HEK293 (cell line): ENCODE measurements around the gene FRMD3.

ENCODE experiments used
- CTCF ChIA-PET: fragments of 350-600 bp; formaldehyde crosslinking; extraction: SDS; loops from one replicate; lab custom pipeline; 2021; ENCODE audit warnings: antibody characterized with exemption; lab: Yijun Ruan, JAX
- POLR2A ChIA-PET: fragments of 300-600 bp; formaldehyde crosslinking; extraction: SDS; loops from one replicate; lab custom pipeline; 2020; ENCODE audit warnings: antibody characterized with exemption, inconsistent platforms; lab: Yijun Ruan, JAX
- H3K27ac ChIP-seq: fragments of 200-500 bp; sonication (Bioruptor generic); 2 replicates; pipeline ENCODE4 v1.5.1; 2014; ENCODE audit warnings: low read depth, low read length, control low read depth, inconsistent platforms; ENCODE audit errors: extremely low read depth
- H3K36me3 ChIP-seq, 2 experiments: fragments of 200-500 bp in 1 of 2; sonication (Bioruptor generic) in 1 of 2; 1 replicate in 1 of 2; 2 replicates in 1 of 2; pipeline ENCODE4 v1.5.1; 2014 to 2017; ENCODE audit warnings: inconsistent platforms in 2 of 2, low read length in 2 of 2; ENCODE audit not compliant: control insufficient read depth in 2 of 2, insufficient read depth in 1 of 2
- H3K4me1 ChIP-seq: fragments of 200-500 bp; sonication (Bioruptor generic); 2 replicates; pipeline ENCODE4 v1.5.1; 2014; ENCODE audit warnings: mild to moderate bottlenecking, low read length, inconsistent platforms; ENCODE audit not compliant: control insufficient read depth, insufficient read depth
- H3K4me3 ChIP-seq: 2 replicates; pipeline ENCODE4 v1.5.1; 2011; ENCODE audit warnings: low read depth, mild to moderate bottlenecking, control low read depth, low read length, moderate library complexity
- H3K9me3 ChIP-seq: fragments of 200-500 bp; sonication (Bioruptor generic); 2 replicates; pipeline ENCODE4 v1.5.1; 2014; ENCODE audit warnings: low read depth, low read length, inconsistent platforms; ENCODE audit not compliant: control insufficient read depth, insufficient read depth
- KLF17 ChIP-seq: fragments of 450-650 bp; formaldehyde crosslinking; IDR thresholded peaks from 2 replicates; pipeline ENCODE4 v1.5.1; 2016; ENCODE audit warnings: missing biosample characterization, missing genetic modification characterization
- REST ChIP-seq: fragments of 450-650 bp; formaldehyde crosslinking; IDR thresholded peaks from 2 replicates; pipeline ENCODE4 v1.5.1; 2016; ENCODE audit warnings: missing biosample characterization, missing genetic modification characterization
- SCRT1 ChIP-seq: fragments of 450-650 bp; formaldehyde crosslinking; IDR thresholded peaks from 2 replicates; pipeline ENCODE4 v1.5.1; 2016; ENCODE audit warnings: missing biosample characterization, missing genetic modification characterization, borderline replicate concordance
- WT1 ChIP-seq: fragments of 450-650 bp; formaldehyde crosslinking; IDR thresholded peaks from 2 replicates; pipeline ENCODE4 v1.5.1; 2016; ENCODE audit warnings: missing biosample characterization, missing genetic modification characterization
- ZBTB10 ChIP-seq: fragments of 450-650 bp; formaldehyde crosslinking; IDR thresholded peaks from 2 replicates; pipeline ENCODE4 v1.5.1; 2016; ENCODE audit warnings: missing biosample characterization, missing genetic modification characterization
- ZNF138 ChIP-seq: fragments of 450-650 bp; formaldehyde crosslinking; IDR thresholded peaks from 2 replicates; pipeline ENCODE4 v1.5.1; 2016; ENCODE audit warnings: missing biosample characterization, missing genetic modification characterization, borderline replicate concordance
- ZNF146 ChIP-seq: fragments of 450-650 bp; formaldehyde crosslinking; IDR thresholded peaks from 2 replicates; pipeline ENCODE4 v1.5.1; 2016; ENCODE audit warnings: missing biosample characterization, missing genetic modification characterization
- ZNF16 ChIP-seq: fragments of 450-650 bp; formaldehyde crosslinking; IDR thresholded peaks from 2 replicates; pipeline ENCODE4 v1.5.1; 2016; ENCODE audit warnings: low read depth, missing biosample characterization, missing genetic modification characterization
- ZNF211 ChIP-seq: fragments of 450-650 bp; formaldehyde crosslinking; IDR thresholded peaks from 2 replicates; pipeline ENCODE4 v1.5.1; 2016; ENCODE audit warnings: low read depth, missing biosample characterization, missing genetic modification characterization
- ZNF26 ChIP-seq: fragments of 450-650 bp; formaldehyde crosslinking; IDR thresholded peaks from 2 replicates; pipeline ENCODE4 v1.5.1; 2016; ENCODE audit warnings: missing biosample characterization, missing genetic modification characterization
- ZNF302 ChIP-seq: fragments of 450-650 bp; formaldehyde crosslinking; IDR thresholded peaks from 2 replicates; pipeline ENCODE4 v1.5.1; 2016; ENCODE audit warnings: missing biosample characterization, missing genetic modification characterization, low read depth
- ZNF335 ChIP-seq: fragments of 450-650 bp; formaldehyde crosslinking; conservative IDR thresholded peaks from 2 replicates; pipeline ENCODE4 v1.5.1; 2016; ENCODE audit warnings: missing biosample characterization, missing genetic modification characterization
- ZNF366 ChIP-seq: fragments of 450-650 bp; formaldehyde crosslinking; conservative IDR thresholded peaks from 2 replicates; pipeline ENCODE4 v1.5.1; 2016; ENCODE audit warnings: missing biosample characterization, missing genetic modification characterization
- ZNF391 ChIP-seq: fragments of 450-650 bp; formaldehyde crosslinking; IDR thresholded peaks from 2 replicates; pipeline ENCODE4 v1.5.1; 2016; ENCODE audit warnings: low read depth, missing biosample characterization, missing genetic modification characterization, borderline replicate concordance
- ZNF529 ChIP-seq: fragments of 450-650 bp; formaldehyde crosslinking; IDR thresholded peaks from 2 replicates; pipeline ENCODE4 v1.5.1; 2017; ENCODE audit warnings: missing genetic modification characterization, missing biosample characterization; ENCODE audit not compliant: insufficient replicate concordance
- ZNF580 ChIP-seq: fragments of 450-650 bp; formaldehyde crosslinking; IDR thresholded peaks from 2 replicates; pipeline ENCODE4 v1.5.1; 2016; ENCODE audit warnings: missing biosample characterization, missing genetic modification characterization
- ZNF701 ChIP-seq: fragments of 450-650 bp; formaldehyde crosslinking; IDR thresholded peaks from 2 replicates; pipeline ENCODE4 v1.5.1; 2016; ENCODE audit warnings: missing biosample characterization, missing genetic modification characterization
- ZNF76 ChIP-seq: fragments of 450-650 bp; formaldehyde crosslinking; IDR thresholded peaks from 2 replicates; pipeline ENCODE4; 2016; ENCODE audit warnings: low read depth, missing biosample characterization, missing genetic modification characterization, borderline replicate concordance
- ZNF776 ChIP-seq: fragments of 450-650 bp; formaldehyde crosslinking; IDR thresholded peaks from 2 replicates; pipeline ENCODE4 v1.5.0; 2017; ENCODE audit warnings: missing biosample characterization, missing genetic modification characterization, borderline replicate concordance
- ZNF777 ChIP-seq: fragments of 450-650 bp; formaldehyde crosslinking; IDR thresholded peaks from 2 replicates; pipeline ENCODE4 v1.5.1; 2017; ENCODE audit warnings: missing biosample characterization, missing genetic modification characterization, borderline replicate concordance
- ZXDB ChIP-seq: fragments of 450-650 bp; formaldehyde crosslinking; IDR thresholded peaks from 2 replicates; pipeline ENCODE4 v1.5.1; 2016; ENCODE audit warnings: missing biosample characterization, missing genetic modification characterization
- TF ChIP-seq, protein P1 (sequence below): fragments of 450-650 bp; formaldehyde crosslinking; optimal IDR thresholded peaks from 2 replicates; pipeline ENCODE3; 2016; ENCODE audit warnings: missing biosample characterization, mild to moderate bottlenecking, missing genetic modification characterization

The FRMD3 gene

DNA sequence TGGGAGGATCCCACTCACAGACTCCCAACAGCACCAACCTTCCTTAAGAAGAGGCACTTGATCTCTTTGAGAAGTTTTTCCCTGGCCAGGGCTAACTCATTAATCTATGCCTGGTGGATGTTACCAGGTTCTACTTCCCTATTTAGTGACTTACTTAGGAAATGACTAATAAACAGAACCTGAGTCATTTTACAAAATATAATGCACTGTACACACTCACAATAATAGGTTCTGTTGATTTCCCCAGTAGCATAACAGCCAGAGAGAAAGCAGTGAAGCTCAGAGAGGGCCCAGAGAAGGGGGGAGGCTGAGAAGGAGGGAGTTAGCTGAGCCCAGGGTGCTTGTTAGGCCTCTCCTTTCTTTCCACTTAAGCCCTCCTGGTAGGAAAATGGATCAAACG is 27.1 kb downstream of the FRMD3 start:
- CTCF ChIA-PET: interaction anchor here (0.6 kb wide), 1 partner anchor 784 kb away, joined by 3 read pairs; no protein-coding TSS in a partner anchor
- H3K4me1 ChIP-seq: no peaks in the 10 kb centered on the region
- no peaks in the 10 kb centered on the region for H3K9me3 ChIP-seq
- no peak for TF ChIP-seq ZNF391 (tag by site-specific recombination)
- TF ChIP-seq ZNF26 (tag by site-specific recombination): no peak
- no peak for TF ChIP-seq ZNF776
- POLR2A ChIA-PET: no interaction called here
- H3K4me3 ChIP-seq: no peak overlapping the region
- H3K36me3 ChIP-seq: no peaks in the 10 kb centered on the region
- H3K27ac ChIP-seq: no peak overlapping the region

GRCh38 chr9:83509402-83509801 is 28.8 kb downstream of the FRMD3 start:
- H3K4me1 ChIP-seq: no peaks in the 10 kb centered on the region
- H3K4me3 ChIP-seq: no peak overlapping the region
- ChIA-PET CTCF (interaction anchor here (0.6 kb wide), 1 partner anchor 100 kb away, joined by 3 read pairs; no protein-coding TSS in a partner anchor), POLR2A (no interaction called here)
- H3K9me3 ChIP-seq: no peaks in the 10 kb centered on the region
- TF ChIP-seq ZNF16 (no peak), ZNF335 (tag by site-specific recombination) (no peak), ZNF366 (tag by site-specific recombination) (no peak), ZNF211 (tag by site-specific recombination) (no peak), SCRT1 (tag by site-specific recombination) (no peak), ZNF777 (no peak), ZNF138 (no peak), ZNF701 (tag by site-specific recombination) (no peak)
- TF ChIP-seq, protein P1, sequence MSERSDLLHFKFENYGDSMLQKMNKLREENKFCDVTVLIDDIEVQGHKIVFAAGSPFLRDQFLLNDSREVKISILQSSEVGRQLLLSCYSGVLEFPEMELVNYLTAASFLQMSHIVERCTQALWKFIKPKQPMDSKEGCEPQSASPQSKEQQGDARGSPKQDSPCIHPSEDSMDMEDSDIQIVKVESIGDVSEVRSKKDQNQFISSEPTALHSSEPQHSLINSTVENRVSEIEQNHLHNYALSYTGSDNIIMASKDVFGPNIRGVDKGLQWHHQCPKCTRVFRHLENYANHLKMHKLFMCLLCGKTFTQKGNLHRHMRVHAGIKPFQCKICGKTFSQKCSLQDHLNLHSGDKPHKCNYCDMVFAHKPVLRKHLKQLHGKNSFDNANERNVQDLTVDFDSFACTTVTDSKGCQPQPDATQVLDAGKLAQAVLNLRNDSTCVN (tag by site-specific recombination): no peak
- no peaks in the 10 kb centered on the region for H3K36me3 ChIP-seq
- no peak overlapping the region for H3K27ac ChIP-seq

DNA sequence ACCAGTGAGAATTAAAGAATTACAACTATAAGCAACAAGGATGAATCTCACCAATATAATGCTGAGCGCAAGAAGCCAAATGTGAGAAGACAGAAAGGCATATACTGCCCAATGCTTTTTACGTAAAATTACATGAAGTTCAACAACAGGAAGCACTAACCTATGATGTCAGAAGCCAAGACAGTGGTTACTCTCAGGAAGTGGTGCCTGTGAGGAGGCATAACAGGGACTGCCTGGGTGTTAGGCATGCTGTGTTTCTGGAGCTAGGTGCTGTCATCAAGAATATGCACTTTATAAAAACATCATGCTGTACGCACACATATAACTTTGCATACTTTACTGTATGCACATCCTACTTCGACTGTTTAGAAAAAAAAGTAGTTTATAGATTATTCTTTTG is 30.1 kb downstream of the FRMD3 start:
- Histone ChIP-seq H3K9me3 (no peaks in the 10 kb centered on the region), H3K4me1 (no peaks in the 10 kb centered on the region), H3K27ac (no peak overlapping the region), H3K4me3 (no peak overlapping the region), H3K36me3 (no peaks in the 10 kb centered on the region)
- ChIA-PET POLR2A (no interaction called here), CTCF (interaction anchor here (0.6 kb wide), 1 partner anchor 903 kb away, joined by 3 read pairs; no protein-coding TSS in a partner anchor)
- TF ChIP-seq KLF17 (tag by site-specific recombination) (no peak), REST (tag by site-specific recombination) (no peak), ZBTB10 (tag by site-specific recombination) (no peak), ZNF302 (tag by site-specific recombination) (no peak), ZNF146 (tag by site-specific recombination) (no peak), ZNF366 (tag by site-specific recombination) (no peak), WT1 (tag by site-specific recombination) (no peak), ZNF76 (tag by site-specific recombination) (no peak), ZXDB (tag by site-specific recombination) (no peak), ZNF580 (no peak), ZNF529 (tag by site-specific recombination) (no peak)
